Measurements from ENCODE around the gene PARD3.

The PARD3 gene

GRCh38 chr10:34548466-34548865 lies 266.6 kb downstream of the PARD3 start:
- ChIA-PET POLR2A (no interaction called here), CTCF (no interaction called here)
- TF ChIP-seq CTCF (IDR thresholded peaks at IDR 0.05; ENCODE audit: control extremely low read depth, extremely low read depth, low read depth, missing control alignments), result no peak
- DNase-seq (ENCODE audit: extremely low spot score), result no peak

GRCh38 chr10:34547695-34548094 lies 267.4 kb downstream of the PARD3 start:
- DNase-seq (ENCODE audit: extremely low spot score), result no peak
- no peak for TF ChIP-seq CTCF (IDR thresholded peaks at IDR 0.05; ENCODE audit: control extremely low read depth, extremely low read depth, low read depth, missing control alignments)
- POLR2A ChIA-PET, result no interaction called here
- CTCF ChIA-PET, result interaction anchor here (1.6 kb wide), 1 partner anchor 12 kb away, joined by 3 read pairs; no protein-coding TSS in a partner anchor

- no peak for TF ChIP-seq CTCF (IDR thresholded peaks at IDR 0.05; ENCODE audit: control extremely low read depth, extremely low read depth, low read depth, missing control alignments)
- ChIA-PET CTCF (interaction anchor here (1.6 kb wide), 1 partner anchor 11 kb away, joined by 3 read pairs; no protein-coding TSS in a partner anchor), POLR2A (no interaction called here)
- DNase-seq (ENCODE audit: extremely low spot score), result no peak
Measured at GRCh38 chr10:34547291-34547690, 267.8 kb downstream of the PARD3 start.

DNA sequence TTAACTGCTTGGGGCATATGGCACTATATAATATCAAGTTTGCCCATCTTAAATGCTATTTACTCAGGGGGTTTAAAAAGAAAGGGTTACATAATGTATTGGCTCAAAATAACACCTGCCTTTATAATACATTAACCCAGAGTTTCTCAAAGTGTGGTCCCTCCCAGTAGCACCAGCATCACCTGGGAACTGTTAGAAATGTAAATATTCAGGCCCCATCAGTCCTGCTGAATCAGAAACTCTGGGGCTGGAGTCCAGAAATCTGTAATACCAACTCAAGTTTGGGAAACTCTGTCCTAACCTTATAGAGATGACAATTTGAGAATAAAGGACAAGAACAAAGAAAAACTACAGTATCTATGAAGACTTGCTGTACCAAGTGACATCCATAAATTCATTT lies 270.7 kb downstream of the PARD3 start:
- POLR2A ChIA-PET, result no interaction called here
- TF ChIP-seq CTCF (IDR thresholded peaks at IDR 0.05; ENCODE audit: control extremely low read depth, extremely low read depth, low read depth, missing control alignments), result no peak
- DNase-seq (ENCODE audit: extremely low spot score), result no peak
- CTCF ChIA-PET, result interaction anchor here (1.0 to 2.2 kb wide), 2 partner anchors 22 to 93 kb away, joined by 3 to 9 read pairs; no protein-coding TSS in a partner anchor

GRCh38 chr10:34543716-34544115 lies 271.4 kb downstream of the PARD3 start:
- POLR2A ChIA-PET, result no interaction called here
- no peak for TF ChIP-seq CTCF (IDR thresholded peaks at IDR 0.05; ENCODE audit: control extremely low read depth, extremely low read depth, low read depth, missing control alignments)
- CTCF ChIA-PET, result interaction anchor here (1.0 to 2.2 kb wide), 3 partner anchors 10 to 94 kb away, joined by 3 to 9 read pairs (median 3); no protein-coding TSS in a partner anchor
- no peak for DNase-seq (ENCODE audit: extremely low spot score)

- ChIA-PET CTCF (no interaction called here), POLR2A (no interaction called here)
- DNase-seq (ENCODE audit: extremely low spot score), result no peak
Measured at GRCh38 chr10:34540492-34540891, 274.6 kb downstream of the PARD3 start.

More at GRCh38 chr10:34540492-34540891, 274.6 kb downstream of the PARD3 start:
- no peak for TF ChIP-seq CTCF (IDR thresholded peaks at IDR 0.05; ENCODE audit: control extremely low read depth, extremely low read depth, low read depth, missing control alignments)

Measured in GM10248 (cell line).